ENCODE results near the gene AMOTL2. TPM values are rescaled to one million over a fixed set of nuclear protein-coding genes. Genes with fewer than 3 reads are reported as not detected.

The AMOTL2 gene
- polyA plus RNA-seq, 4 donors, result 6.7 to 44.3 (median 10.3) TPM

Other genes starting within 250 kb of the AMOTL2 start
- gene RYK, start 123.6 kb downstream of the AMOTL2 start, polyA plus RNA-seq, result 10 to 100 TPM; 13.2 to 54.2 (median 22.0) TPM
- gene ANAPC13, start 111.5 kb upstream of the AMOTL2 start, polyA plus RNA-seq, result 10 to 100 TPM; 45.6 to 72.7 (median 65.8) TPM
- gene CEP63, start 111.6 kb upstream of the AMOTL2 start, polyA plus RNA-seq, result 10 to 100 TPM; 10.3 to 27.0 (median 13.9) TPM

Data from small intestine (tissue), 4 donors.